Heart left ventricle (tissue), 13 donors: ENCODE measurements around the gene MRPL27.

Experiments used
- POLR2A ChIP-seq, 2 donors: fragments of 450-650 bp; IDR thresholded peaks; one replicate each; pipeline ENCODE4 v1.6.1; 2017; ENCODE audit warnings: antibody characterized with exemption in 2 of 2, mild to moderate bottlenecking in 2 of 2, moderate library complexity in 2 of 2
- TF ChIP-seq, protein P1 (sequence below), 12 donors: fragments of 200-600 bp; sonication (generic) in 4 of 12; IDR thresholded peaks; one replicate each; pipeline versions ENCODE4 v1.5.0 to v1.8.0; 2018 to 2022; ENCODE audit warnings: antibody characterized with exemption in 12 of 12, mild to moderate bottlenecking in 5 of 12
- donor health status: ischemic (EF 13 %, LVEDD 7.1; RV severe dilation, severe dysfunction).
- donor health status: DM: no; HTN: yes; CAD: no.
- donor health status: DM: no; HTN: no; CAD: no.
- donor health status: ischemic (EF 25% LVEDD 6.9; RV normal size, moderate dysfunction).
- donor health status: ischemic (EF 25% LVEDD 5.7; RV mildly dilated, moderate dysfunction).
- donor health status: ischemic (EF 35%, LVEDD 5.7; RV mildly dilated, moderate dysfunction).
- donor health status: nonischemic (EF 11% LVEDD 7.7; RV severe dilation, severe dysfunction).
- donor health status: DM: yes; HTN: yes; CAD: no.
- donor health status: PGD.
- donor health status: ischemic (EF 29% LVEDD 5.4; RV normal size, mild dysfunction).
- donor health status: nonischemic (EF 23%, LVEDD 6.1; RV moderate dilation, normal function).

DNA sequence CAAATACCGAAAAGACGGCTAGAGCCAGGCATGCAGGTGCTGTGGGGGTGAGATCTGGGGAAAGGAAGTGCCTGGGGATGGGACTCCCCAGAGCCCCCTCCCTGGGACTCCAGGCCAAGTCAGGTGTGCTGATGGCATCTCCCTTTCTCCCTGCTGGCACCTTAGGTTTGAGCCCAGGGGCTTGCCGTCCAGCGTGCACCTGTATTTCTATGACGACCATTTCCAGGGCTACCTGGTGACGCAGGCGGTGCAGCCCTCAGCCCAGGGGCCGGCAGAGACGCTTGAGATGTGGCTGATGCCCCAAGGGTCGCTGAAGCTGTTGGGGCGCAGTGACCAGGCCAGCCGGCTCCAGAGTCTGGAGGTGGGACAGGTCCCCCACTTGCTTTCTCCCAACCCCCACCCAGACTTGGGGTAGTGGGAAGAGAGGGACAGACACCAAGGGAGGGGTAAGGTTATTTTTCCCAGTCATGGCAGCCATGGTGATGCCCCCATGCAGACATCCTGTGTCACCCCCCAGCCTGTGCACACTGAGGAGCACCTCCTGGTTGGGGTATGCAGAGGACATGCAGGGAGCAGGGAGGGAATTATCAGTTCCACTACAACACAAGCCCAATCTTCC, 16.0 kb downstream of the MRPL27 start:
- TF ChIP-seq, protein P1, sequence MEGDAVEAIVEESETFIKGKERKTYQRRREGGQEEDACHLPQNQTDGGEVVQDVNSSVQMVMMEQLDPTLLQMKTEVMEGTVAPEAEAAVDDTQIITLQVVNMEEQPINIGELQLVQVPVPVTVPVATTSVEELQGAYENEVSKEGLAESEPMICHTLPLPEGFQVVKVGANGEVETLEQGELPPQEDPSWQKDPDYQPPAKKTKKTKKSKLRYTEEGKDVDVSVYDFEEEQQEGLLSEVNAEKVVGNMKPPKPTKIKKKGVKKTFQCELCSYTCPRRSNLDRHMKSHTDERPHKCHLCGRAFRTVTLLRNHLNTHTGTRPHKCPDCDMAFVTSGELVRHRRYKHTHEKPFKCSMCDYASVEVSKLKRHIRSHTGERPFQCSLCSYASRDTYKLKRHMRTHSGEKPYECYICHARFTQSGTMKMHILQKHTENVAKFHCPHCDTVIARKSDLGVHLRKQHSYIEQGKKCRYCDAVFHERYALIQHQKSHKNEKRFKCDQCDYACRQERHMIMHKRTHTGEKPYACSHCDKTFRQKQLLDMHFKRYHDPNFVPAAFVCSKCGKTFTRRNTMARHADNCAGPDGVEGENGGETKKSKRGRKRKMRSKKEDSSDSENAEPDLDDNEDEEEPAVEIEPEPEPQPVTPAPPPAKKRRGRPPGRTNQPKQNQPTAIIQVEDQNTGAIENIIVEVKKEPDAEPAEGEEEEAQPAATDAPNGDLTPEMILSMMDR (IDR thresholded peaks at IDR 0.05), result no peak
- no peak for TF ChIP-seq POLR2A (IDR thresholded peaks at IDR 0.05)
